HG03439 (cell line): Measurements from ENCODE around the gene NSD1.

Experiments used
- ATAC-seq: cut with Tn5 transposase; IDR thresholded peaks from one replicate; pipeline ENCODE4 v1.9.1; 2021; ENCODE audit warnings: mild to moderate bottlenecking, moderate library complexity; ENCODE audit not compliant: unreplicated experiment

The NSD1 gene

DNA sequence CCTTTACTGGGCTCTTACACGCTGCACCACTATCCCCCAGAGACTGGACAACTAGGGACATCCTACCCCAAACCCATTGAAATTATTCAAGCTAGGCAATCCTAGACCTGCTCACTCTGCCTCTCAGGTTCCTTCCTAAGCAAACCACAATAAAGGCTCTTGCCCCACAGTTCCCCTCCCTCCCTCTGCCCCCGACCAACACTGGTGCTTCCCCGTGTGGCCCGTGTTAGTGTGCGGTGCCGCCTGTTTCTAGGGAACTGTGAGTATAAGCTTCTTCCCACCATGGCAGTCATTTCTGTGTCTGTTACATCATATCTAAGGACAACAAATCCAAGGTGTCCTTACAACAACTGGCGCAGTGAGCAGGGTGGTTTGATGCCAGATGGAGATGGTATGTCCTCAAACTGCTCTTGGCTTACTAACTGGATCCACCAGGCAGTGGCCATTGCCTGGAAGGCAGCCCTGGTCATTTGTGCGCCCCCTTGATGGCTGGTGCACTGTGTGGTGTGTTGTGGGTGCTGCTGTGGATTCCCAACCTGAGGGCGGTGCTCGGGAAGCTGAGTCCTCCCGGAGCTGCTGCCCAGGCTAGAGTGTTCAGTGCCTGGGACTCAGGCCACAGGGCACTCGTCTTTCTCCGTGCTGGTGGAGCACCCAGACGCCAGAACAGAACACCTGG, 186.5 kb downstream of the NSD1 start:
- no peak for ATAC-seq

DNA sequence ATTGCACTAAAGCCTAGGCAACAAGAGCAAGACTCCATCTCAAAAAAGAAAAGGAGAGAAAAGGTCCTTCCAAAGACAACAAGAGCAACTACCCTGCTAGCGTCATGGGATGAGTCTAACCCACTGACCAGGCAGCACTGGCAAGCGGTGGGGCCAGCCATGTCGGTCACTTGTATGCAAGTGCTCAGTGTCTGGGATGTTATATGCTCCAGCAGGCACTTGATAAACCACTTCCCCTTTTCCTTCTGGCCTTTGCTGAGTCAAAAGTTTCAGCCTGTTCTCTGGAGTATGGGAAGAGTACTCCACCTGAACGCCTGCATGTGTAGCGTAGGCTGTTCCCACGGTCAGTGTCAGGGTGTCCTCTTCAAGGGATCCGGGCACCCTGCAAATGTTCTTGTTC, 187.3 kb downstream of the NSD1 start:
- ATAC-seq, result no peak

DNA sequence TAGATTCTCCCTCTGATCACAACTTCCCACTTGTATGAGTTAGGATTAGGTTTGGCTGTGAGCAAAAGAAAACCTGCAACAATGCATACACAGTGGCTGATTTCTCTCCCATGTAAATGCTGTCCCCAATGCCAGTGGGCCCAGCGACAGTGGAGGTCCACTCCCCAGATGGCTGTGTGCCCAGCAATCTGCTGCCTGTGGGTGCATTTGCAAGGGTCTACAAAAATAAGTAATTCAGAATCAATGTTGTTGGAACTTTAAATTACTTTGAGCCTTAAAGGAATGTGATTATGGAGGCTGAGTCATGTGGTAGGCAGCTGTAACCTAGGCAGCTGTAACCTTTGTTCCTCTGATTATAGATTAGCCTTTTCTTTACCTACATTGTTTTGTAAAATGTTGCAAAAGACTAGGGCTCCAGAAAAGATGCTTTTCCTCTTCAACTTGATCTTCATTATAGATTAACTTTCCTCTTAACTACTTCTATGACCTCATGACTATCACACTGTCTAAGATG, 192.4 kb downstream of the NSD1 start:
- no peak for ATAC-seq

DNA sequence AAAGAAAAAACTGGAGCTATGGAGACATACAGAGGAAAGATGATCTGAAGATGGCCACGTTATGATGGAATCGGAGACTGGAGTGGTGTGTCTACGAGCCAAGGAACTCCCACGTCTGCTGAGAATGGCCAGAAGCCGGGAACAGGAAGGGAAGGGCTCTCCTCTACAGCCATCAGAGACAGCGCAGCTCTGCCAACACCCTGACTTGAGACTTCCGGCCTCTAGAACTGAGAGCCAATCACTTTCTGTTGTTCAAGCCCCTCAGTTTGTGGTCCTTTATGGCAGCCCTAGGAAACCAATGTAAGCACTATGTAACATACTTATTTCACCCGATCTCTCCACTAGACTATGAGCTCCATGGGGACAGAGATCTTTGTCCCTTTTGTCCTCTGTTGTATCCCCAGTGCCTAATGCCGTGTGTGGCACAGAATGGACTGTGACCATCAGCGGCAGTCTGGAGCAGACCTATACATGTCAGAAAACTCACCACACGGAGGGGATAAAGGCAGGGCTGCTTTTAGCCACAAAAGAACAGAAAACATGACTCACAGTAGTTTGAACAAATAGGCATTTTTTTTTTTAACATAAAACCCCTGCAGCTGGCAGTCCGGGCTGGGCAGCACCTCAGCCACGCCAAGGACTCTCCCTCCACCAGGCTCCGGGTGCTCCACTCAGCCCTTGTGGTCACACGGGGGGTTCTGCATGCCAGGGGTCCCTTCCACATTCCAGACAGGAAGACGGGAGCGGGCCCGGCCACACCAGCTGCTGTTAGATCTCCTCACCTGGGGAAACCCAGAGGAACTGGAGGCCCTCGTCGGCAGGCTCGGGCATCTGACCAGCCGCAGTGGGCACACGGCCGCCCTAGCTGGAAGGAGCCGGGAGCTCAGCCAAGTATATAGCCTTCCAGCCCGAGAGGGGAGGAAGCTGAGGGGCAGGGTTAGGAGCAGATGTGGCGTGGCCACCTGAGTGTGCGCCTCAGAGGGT, 194.3 kb downstream of the NSD1 start:
- no peak for ATAC-seq

DNA sequence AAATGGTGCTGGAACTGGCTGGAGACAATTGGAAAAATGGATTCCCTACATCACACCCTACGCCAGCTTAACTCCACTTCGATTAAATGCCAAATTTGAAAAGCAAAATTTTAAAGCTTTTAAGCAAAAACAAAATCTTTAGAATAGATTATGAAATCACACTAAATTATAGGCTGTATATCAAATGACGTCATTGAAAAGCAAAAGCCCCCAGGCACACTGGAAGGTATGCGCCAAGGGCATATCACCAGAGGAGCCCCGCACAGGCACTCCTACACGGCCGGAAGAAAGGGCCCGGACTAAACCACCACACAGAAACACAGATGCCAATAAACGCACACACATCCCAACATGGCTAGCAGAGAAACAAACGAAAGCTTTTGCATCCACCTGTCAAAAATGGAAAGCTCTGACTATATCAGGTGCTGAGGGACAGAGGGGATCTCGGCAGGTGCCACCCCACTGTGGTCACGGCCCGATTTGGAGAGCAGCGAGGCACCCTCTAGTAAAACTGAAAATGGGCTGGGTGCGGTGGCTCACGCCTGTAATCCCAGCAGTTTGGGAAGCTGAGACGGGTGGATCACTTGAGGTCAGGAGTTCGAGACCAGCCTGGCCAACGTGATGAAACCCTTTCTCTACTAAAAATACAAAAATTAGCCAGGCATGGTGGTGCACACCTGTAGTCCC, 195.1 kb downstream of the NSD1 start:
- ATAC-seq, result no peak

DNA sequence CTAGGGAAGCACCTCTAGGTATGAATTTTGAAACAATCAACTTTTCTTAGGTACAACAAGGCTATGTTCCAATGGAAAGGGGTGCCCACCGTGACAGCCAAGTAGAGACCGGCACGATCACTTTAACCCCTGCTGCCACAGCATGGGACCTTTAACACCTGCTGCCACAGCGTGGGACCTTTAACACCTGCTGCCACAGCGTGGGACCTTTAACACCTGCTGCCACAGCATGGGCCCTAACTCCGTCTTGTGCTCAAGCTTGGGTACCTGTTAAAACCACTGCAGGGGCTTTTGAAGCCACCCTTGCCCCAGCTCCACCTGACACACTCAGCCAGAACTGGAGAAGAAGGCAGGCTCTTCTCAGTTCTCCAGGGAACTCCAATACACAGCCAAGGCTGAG, 196.3 kb downstream of the NSD1 start:
- no peak for ATAC-seq

DNA sequence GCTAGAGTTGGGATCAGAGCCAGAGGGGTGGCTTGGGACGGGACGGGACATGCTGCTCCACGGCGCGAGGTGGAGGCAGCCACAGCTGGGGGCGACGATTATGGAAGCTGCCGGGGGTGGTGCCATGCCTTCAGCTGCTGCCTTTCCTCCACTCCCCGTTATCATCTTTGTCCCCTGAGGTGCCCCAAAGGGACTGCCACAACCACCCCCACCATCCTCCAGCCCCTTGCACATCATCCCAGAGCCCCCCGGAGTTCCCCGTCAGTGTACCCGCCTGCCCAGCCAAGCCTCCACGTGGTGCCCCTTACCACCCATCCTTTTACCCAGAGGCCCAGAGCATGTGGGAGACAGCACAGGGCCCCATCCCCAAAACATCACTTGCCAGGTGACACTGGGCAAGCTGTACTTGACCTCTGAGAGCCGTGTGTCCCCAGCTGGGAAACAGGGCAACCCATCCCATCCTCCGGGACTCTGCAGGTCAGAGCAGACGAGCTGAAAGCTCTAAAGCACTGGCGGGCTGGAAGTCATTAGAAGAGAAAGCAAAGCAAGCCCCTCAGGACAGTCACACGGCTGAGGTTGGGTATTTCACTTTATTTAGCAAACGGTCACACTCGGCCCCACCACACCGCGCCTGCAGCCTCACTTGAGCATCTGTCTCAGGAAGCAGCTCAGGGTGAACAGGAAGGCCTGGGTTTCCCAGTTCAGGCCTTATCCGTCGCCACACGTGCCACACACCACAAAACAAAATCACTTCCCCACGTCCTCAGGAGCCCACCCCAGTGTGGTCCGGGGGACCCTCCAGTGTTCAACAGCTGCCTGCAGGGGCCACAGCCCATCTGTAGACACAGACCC, 197.6 kb downstream of the NSD1 start:
- no peak for ATAC-seq

DNA sequence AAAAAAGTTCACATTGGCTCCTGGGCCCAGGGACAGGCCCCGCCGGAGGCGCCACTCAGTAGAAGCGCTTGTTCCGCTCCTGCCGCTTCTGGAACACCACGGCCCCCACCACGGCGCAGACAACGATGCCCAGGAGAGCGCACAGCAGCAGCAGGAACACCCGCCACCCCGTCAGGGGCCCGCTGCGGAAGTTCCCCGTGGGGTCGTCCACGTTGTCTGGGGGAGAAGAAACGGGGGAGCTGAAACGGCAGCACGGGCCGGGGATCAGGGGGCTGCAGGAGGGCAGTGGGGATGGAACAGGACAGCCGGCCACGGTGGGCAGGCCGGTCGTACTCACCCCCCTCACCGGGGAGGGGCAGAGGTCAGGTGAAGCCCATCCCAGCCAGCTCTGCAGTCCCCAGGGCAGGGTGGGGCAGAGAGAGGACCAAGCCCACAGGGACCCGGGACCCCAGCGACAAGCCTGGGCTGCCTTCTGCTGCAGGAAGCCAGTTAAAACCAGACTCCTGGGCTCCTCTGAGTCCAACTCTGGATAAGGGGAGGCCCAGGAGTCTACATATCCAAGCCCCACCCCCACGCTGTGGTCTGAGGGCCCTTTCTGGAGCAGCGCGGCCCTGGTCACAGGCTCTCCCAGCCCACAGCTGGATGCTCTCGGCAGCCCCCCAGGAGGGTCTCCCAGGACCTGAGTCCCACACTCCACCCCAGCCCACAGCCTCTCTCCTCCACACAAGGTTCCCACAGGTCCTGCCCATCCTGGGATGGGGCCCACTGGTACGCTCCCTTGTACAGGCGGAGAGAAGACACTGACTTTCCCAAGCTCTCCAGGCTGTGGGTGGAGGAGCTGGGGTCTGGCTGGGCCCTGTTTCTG, 198.7 kb downstream of the NSD1 start:
- no peak for ATAC-seq

DNA sequence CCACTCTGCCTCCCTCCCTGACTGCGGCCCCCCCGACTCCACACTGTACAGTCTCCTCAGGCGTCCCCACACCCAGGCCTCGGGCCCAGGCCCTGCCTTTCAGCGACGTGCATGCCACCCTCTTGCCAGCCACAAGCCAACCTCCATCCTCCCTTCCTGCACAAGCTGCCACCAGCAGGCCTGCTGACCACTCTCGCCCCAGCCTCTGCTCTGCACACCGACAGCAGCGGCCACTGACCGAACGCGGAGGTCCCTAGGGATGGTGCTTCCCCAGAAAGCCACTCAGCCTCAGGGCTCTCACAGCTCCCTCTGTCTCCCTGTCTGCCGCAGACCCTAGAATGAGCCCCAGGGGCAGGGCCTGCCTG, 199.3 kb downstream of the NSD1 start:
- no peak for ATAC-seq

DNA sequence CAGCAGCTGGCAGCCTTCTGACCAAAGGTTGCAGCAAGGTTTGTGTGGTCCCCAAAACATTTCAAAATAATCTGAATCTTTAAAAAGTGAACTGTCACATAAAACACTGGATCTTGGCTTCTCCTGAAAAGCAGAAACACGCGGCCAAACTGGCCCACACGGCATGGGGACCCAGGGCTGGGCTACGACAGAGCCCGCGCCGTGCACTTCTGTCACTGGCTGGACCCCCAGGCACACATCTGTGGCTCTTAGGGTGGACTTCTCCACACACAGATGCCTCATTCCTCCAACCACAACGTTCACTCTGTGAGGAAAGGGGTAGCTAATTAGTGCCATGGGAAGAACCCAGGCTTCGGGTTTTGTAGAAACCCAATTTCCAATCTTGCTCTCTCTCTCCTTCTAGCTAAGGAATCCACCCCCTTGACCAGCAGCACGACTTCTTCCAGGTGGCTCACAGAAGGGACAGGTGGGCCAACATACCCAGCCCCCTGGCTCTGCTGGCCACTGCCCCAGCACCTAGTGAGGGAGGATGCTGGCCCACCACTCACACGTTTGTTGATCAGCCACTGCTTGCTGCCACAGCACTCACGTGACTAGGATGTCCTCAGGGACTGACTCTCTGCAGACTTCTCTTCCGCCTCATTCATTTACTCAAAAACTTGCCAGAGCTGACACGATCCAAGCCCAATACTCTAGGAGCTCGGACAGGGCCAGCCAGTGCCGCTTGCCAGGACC, 200.0 kb downstream of the NSD1 start:
- ATAC-seq, result no peak

DNA sequence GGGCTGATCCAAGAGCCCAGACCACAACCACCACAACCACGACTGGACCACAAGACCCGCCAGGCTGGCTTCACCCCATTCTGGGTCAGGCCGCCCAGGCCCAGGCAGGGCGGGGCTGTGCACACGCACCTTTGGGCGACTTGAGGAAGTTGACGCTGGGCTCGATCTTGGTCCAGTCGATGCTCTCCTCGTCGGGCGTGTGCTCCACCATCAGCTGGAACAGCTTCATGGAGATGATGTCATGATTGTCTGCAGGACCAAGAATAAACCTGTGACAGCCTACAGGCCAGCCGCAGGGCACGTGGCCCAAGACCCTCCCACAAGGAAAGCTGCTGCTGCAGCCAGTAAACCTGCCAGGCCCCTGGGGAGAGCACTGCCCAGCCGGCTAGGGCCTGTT, 200.6 kb downstream of the NSD1 start:
- no peak for ATAC-seq

DNA sequence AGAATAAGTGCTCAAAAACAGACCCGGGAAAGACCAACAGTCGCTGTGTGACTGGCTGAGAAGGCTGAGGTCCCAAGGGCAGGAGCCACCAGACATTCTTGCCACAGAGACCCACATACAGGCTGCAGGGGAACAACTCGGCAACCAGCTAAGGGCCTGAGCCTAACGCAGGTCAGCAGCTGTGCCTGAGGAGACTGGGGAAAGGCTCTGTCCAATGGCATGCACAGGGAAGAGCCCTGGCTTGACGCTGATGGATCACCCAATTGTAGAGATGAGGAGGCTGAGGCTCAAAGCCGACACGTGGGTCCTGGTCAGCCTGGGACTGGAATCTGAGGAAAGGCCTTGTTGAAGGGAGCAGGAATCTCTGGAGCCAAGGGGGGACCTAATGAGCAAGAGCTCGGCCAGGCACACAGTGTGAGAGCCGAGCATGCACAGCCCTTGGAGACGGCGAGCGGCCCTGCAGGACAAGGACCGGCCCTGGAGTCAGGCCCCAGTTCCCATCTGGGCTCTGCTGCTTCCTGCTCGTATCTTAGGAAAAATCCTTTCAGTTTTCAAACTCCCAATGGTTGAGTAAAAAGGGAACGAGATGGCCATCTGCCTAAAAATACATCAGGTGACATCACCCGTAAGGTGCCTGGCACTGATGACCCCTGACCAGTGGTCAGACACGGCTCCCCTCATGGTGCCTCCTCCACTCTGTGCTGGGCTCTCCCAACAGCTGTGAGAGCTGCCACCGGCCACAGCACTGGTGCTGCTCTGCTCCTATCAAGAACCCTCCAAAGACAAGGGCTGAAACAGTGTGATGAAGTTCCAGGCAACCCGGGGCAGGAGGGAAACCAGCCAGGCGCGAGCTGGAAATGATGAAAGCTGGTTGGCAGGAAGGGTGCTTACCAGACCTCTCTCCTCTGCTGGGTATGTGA, 201.5 kb downstream of the NSD1 start:
- no peak for ATAC-seq

DNA sequence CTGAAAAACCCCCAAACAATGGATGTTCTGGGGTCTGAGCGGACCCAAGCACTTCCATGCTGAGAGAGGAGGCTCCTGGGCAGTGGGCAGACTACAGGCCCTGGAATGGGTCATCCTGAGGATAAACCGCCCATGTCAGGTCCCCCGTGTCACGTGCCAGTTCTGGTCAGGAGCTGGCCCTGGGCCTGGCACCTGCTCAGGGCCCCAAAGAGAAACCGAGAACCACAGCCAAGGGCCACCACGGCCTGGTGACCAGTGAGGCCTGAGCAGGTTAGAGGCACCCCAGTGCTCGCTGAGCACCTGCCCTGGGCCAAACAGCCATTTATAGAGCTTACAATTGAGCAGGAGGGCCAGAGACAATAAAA, 202.1 kb downstream of the NSD1 start:
- no peak for ATAC-seq

DNA sequence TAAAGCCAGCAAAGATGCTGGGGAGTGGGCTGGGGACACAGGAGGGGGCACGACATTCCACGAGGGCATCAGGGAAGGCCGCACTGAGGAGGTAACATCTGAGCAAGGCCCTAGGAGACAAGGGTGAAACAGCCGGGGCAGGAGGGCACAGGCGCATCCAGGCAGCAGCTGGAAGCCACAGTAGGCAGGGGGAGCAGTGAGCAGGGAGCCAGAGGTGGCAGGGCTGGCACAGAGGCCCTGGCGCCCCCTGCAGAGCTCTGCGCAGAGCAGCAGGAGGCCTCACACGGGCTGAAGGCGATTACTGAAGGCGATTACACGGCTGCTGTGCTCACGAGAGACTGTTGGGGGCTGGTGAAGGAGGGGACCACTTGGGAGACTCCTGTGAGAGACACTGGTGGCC, 202.5 kb downstream of the NSD1 start:
- no peak for ATAC-seq

DNA sequence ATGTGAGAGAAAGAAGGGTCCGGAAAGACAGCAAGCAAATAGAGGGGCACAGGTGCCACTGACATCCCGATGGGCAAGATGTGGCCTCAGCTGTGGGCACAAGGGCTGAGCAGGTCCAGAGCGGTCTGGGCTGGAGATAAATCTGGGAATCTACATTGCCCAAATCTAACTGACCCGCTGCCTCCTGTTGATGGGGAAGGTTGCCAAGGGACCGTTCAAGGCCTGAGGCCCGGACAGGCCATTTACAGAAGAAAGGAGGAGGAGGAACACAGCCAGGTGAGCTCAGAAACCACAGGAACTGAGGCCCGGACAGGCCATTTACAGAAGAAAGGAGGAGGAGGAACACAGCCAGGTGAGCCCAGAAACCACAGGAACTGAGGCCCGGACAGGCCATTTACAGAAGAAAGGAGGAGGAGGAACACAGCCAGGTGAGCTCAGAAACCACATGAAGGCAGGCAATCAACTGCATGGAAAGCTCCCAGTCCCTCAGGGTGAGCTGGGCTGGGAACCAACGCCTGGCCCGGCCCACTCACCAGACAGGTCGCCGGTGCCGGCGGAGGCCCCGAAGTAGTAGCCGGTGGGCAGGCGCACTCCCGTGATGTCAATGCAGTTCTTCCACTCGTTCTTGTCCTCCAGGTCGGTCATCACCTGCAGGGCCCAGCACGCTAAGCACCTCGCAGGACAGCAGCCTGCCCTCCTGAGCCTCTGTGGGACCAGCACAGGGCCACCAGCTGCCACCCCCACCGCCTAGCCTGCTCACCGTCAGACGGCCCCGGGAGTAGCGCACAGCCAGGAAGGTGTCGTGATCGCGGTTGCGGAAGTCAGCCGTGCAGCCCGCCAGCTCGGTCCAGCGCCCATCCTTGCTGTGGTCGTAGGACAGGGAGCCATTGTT, 203.3 kb downstream of the NSD1 start:
- no peak for ATAC-seq

DNA sequence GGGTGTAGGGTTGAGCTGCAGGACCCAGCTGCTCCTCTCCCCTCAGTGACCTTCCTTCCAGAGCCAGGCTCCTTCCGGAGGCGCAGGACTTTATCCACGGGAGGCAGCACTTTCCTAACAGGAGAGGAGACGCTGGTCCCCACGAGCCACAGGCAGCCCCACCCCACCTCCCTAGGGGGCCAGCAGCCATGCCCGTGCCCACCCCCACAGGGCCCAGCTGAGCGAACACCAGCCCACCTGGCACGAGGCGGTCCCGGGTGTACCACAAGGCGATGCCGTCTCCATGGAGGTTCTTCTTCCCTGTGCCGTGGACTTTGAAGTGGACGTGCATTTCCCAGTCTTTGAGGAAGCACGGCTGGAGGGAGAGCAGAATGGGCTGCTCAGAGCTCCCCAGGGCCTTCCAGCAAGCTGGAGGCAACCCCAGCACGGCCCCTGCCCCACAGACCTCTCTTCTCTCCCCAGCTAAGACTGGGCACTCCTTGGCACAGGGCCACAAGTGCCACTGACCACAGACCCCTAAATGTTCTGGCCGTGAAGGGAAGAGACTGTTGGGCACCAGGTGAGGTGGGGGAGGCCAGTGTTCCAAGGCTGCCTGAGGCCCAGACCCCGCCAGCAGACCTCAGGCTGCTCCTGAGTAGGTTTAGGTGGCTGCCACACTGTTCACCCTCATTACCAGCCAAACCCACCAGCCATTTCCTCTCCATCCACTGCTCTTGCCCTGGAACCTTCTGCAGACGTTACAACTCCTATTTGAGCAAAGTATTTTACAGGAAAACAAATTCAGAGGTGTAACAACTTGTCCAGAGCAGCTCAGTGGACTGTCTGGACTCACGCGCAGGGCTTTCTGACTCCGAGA, 204.9 kb downstream of the NSD1 start:
- no peak for ATAC-seq
